ENCODE measurements around the gene ADRA2B. TPM values are rescaled to one million over a fixed set of nuclear protein-coding genes. Genes with fewer than 3 reads are reported as not detected.

The ADRA2B gene
- total RNA-seq, 1 experiment from 2014 or later, result not detected

- TF ChIP-seq CTCF (conservative IDR thresholded peaks at IDR 0.05; ENCODE audit: low read depth, low read length), result peak; percentile 68
- TF ChIP-seq EZH2 (IDR thresholded peaks at IDR 0.05; ENCODE audit: borderline replicate concordance, low read depth, low read length, poor library complexity, severe bottlenecking), result no peak
- no TSS peak for BruUV-seq (replicated peaks)
- intact Hi-C loops (cut with micrococcal nuclease; ENCODE audit: unreplicated experiment), result loop anchor here (10.0 kb wide), 1 partner anchor 58 kb away; no protein-coding TSS in a partner anchor
- H3K4me1 ChIP-seq (ENCODE audit: insufficient read depth, low read length, poor library complexity, severe bottlenecking), result no peaks in the 10 kb centered on the region
- peaks cover 3% of the 10 kb centered on the region for H3K27me3 ChIP-seq (replicated peaks; ENCODE audit: insufficient read depth, low read depth, low read length, poor library complexity)
- no peak overlapping the region for H3K27ac ChIP-seq (ENCODE audit: low read depth, low read length, poor library complexity, severe bottlenecking)
- DNase-seq (ENCODE audit: low spot score), result peak; percentile 68
- CTCF ChIA-PET, result interaction anchor here (0.6 to 1.3 kb wide), 5 partner anchors 57 to 895 kb away, joined by 3 to 4 read pairs (median 3); partner anchors contain the start of gene STARD7
- H3K36me3 ChIP-seq (ENCODE audit: insufficient read depth, low read length, poor library complexity, severe bottlenecking), result no peaks in the 10 kb centered on the region
- H3K4me3 ChIP-seq (ENCODE audit: low read depth, low read length, poor library complexity, severe bottlenecking), result peak overlapping the region; percentile 52
- POLR2A ChIA-PET (ENCODE audit: low non-redundant PET), result no interaction called here
- H3K9me3 ChIP-seq (ENCODE audit: low read depth, low read length, poor library complexity, severe bottlenecking), result no peaks in the 10 kb centered on the region
These were observed 635 bp upstream of the ADRA2B start for GRCh38 chr2:96116879-96117533.

GRCh38 chr2:96115631-96116423 is 544 bp downstream of the ADRA2B start:
- intact Hi-C loops (cut with micrococcal nuclease; ENCODE audit: unreplicated experiment), result loop anchor here (10.0 kb wide), 1 partner anchor 59 kb away; no protein-coding TSS in a partner anchor
- Histone ChIP-seq H3K27me3 (replicated peaks; ENCODE audit: insufficient read depth, low read depth, low read length, poor library complexity) (peaks cover 3% of the 10 kb centered on the region), H3K27ac (ENCODE audit: low read depth, low read length, poor library complexity, severe bottlenecking) (no peak overlapping the region), H3K4me3 (ENCODE audit: low read depth, low read length, poor library complexity, severe bottlenecking) (peak overlapping the region; percentile 52), H3K36me3 (ENCODE audit: insufficient read depth, low read length, poor library complexity, severe bottlenecking) (no peaks in the 10 kb centered on the region), H3K4me1 (ENCODE audit: insufficient read depth, low read length, poor library complexity, severe bottlenecking) (no peaks in the 10 kb centered on the region), H3K9me3 (ENCODE audit: low read depth, low read length, poor library complexity, severe bottlenecking) (no peaks in the 10 kb centered on the region)
- BruUV-seq (replicated peaks), result no TSS peak
- DNase-seq (ENCODE audit: low spot score), result no peak
- POLR2A ChIA-PET (ENCODE audit: low non-redundant PET), result no interaction called here
- TF ChIP-seq CTCF (conservative IDR thresholded peaks at IDR 0.05; ENCODE audit: low read depth, low read length), result no peak
- no peak for TF ChIP-seq EZH2 (IDR thresholded peaks at IDR 0.05; ENCODE audit: borderline replicate concordance, low read depth, low read length, poor library complexity, severe bottlenecking)
- CTCF ChIA-PET, result interaction anchor here (1.2 kb wide), 1 partner anchor 93 kb away, joined by 4 read pairs; no protein-coding TSS in a partner anchor

- no peaks in the 10 kb centered on the region for H3K27me3 ChIP-seq (replicated peaks; ENCODE audit: insufficient read depth, low read depth, low read length, poor library complexity)
These were observed 1.3 kb downstream of the ADRA2B start for GRCh38 chr2:96114903-96115581.

More at GRCh38 chr2:96114903-96115581, 1.3 kb downstream of the ADRA2B start:
- no peak overlapping the region for H3K4me3 ChIP-seq (ENCODE audit: low read depth, low read length, poor library complexity, severe bottlenecking)
- no peak for TF ChIP-seq CTCF (conservative IDR thresholded peaks at IDR 0.05; ENCODE audit: low read depth, low read length)
- no peak for TF ChIP-seq EZH2 (IDR thresholded peaks at IDR 0.05; ENCODE audit: borderline replicate concordance, low read depth, low read length, poor library complexity, severe bottlenecking)
- ChIA-PET POLR2A (ENCODE audit: low non-redundant PET) (no interaction called here), CTCF (no interaction called here)
- H3K27ac ChIP-seq (ENCODE audit: low read depth, low read length, poor library complexity, severe bottlenecking), result no peak overlapping the region
- H3K4me1 ChIP-seq (ENCODE audit: insufficient read depth, low read length, poor library complexity, severe bottlenecking), result no peaks in the 10 kb centered on the region
- no peaks in the 10 kb centered on the region for H3K9me3 ChIP-seq (ENCODE audit: low read depth, low read length, poor library complexity, severe bottlenecking)
- intact Hi-C loops (cut with micrococcal nuclease; ENCODE audit: unreplicated experiment), result loop anchor here (10.0 kb wide), 1 partner anchor 60 kb away; no protein-coding TSS in a partner anchor
- H3K36me3 ChIP-seq (ENCODE audit: insufficient read depth, low read length, poor library complexity, severe bottlenecking), result no peaks in the 10 kb centered on the region
- no TSS peak for BruUV-seq (replicated peaks)
- no peak for DNase-seq (ENCODE audit: low spot score)
